Breast epithelium (tissue), 3 donors: ENCODE measurements around the gene SNX30.

Experiments
- POLR2A ChIP-seq: fragments of 450-650 bp; IDR thresholded peaks from one replicate; pipeline ENCODE4 v1.6.1; 2016; ENCODE audit warnings: antibody characterized with exemption, mild to moderate bottlenecking, moderate library complexity
- POLR2AphosphoS5 ChIP-seq, 3 donors: sonication (generic); formaldehyde crosslinking; IDR thresholded peaks; one replicate each; pipeline ENCODE4 v1.6.1; 2017; ENCODE audit warnings: antibody characterized with exemption in 3 of 3
- TF ChIP-seq, protein P1 (sequence below), 3 donors: fragments of 450-650 bp; IDR thresholded peaks; one replicate each; pipeline ENCODE4 v1.5.1; 2016 to 2017; ENCODE audit warnings: antibody characterized with exemption in 3 of 3, mild to moderate bottlenecking in 3 of 3, moderate library complexity in 3 of 3

DNA sequence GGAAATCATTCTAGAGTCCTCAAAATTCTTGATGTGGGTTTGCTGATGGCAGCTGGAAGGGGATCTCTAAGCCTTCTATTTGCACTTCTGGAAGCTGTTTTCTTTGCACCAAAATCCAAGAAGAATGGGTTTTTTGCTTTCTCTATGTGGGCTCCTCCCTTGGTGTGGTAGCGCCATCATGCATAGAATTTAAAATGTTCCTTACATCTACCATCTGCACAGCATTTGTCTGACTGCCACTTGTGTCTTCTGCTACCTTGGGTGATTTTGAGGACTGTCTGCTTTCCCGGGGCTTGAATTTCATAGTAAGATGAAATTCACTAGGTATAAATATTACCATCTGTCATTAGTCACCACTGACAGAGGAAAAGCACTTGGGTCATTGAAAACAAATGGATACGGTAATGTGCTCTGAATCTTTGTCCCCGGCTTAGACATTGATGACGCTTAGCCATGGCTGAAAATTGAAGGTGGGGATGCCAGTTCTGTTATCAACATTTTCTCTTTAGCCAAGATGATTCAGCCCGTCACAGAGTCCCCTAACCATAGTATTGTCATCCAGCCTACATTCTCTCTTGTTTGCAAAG lies 30.0 kb downstream of the SNX30 start:
- TF ChIP-seq POLR2AphosphoS5 (IDR thresholded peaks at IDR 0.05) (no peak), POLR2A (no peak)
- TF ChIP-seq, protein P1, sequence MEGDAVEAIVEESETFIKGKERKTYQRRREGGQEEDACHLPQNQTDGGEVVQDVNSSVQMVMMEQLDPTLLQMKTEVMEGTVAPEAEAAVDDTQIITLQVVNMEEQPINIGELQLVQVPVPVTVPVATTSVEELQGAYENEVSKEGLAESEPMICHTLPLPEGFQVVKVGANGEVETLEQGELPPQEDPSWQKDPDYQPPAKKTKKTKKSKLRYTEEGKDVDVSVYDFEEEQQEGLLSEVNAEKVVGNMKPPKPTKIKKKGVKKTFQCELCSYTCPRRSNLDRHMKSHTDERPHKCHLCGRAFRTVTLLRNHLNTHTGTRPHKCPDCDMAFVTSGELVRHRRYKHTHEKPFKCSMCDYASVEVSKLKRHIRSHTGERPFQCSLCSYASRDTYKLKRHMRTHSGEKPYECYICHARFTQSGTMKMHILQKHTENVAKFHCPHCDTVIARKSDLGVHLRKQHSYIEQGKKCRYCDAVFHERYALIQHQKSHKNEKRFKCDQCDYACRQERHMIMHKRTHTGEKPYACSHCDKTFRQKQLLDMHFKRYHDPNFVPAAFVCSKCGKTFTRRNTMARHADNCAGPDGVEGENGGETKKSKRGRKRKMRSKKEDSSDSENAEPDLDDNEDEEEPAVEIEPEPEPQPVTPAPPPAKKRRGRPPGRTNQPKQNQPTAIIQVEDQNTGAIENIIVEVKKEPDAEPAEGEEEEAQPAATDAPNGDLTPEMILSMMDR (IDR thresholded peaks at IDR 0.05): no peak
